Tibial nerve (tissue), 4 donors: ENCODE results near the gene SEPTIN5. TPM values are rescaled to one million over a fixed set of nuclear protein-coding genes. Genes with fewer than 3 reads are reported as not detected.

Experiments used
- DNase-seq, 2 donors: peaks; one replicate each; pipeline ENCODE4 v3.0.0-alpha.2; 2019; ENCODE audit warnings: low spot score in 2 of 2
- H3K27ac ChIP-seq, 4 donors: fragments of 200-600 bp; sonication (generic) in 3 of 4; one replicate each; pipeline ENCODE4 v1.5.1; 2017 to 2019; ENCODE audit warnings: mild to moderate bottlenecking in 1 of 4
- H3K27me3 ChIP-seq, 2 donors: fragments of 200-600 bp; sonication (generic) in 1 of 2; one replicate each; pipeline versions ENCODE4 v1.5.1 to v1.6.0; 2017 to 2019
- H3K36me3 ChIP-seq, 3 donors: fragments of 200-600 bp; sonication (generic); one replicate each; pipeline ENCODE4 v1.5.1; 2018 to 2019
- H3K4me1 ChIP-seq, 4 donors: fragments of 200-600 bp; sonication (generic) in 3 of 4; one replicate each; pipeline ENCODE4 v1.5.1; 2017 to 2019
- H3K4me3 ChIP-seq, 4 donors: fragments of 200-600 bp; sonication (generic) in 3 of 4; one replicate each; pipeline ENCODE4 v1.5.1; 2017 to 2019; ENCODE audit warnings: mild to moderate bottlenecking in 1 of 4, moderate library complexity in 1 of 4
- H3K9me3 ChIP-seq, 4 donors: fragments of 200-600 bp; sonication (generic) in 3 of 4; one replicate each; pipeline ENCODE4 v1.5.1; 2017 to 2019
- EP300 ChIP-seq, 2 donors: sonication (generic); formaldehyde crosslinking; IDR thresholded peaks; one replicate each; pipeline ENCODE4 v1.6.1; 2017; ENCODE audit warnings: antibody characterized with exemption in 2 of 2, mild to moderate bottlenecking in 1 of 2
- POLR2A ChIP-seq, 2 donors: fragments of 450-650 bp; IDR thresholded peaks; one replicate each; pipeline ENCODE4 v1.6.1; 2017; ENCODE audit warnings: antibody characterized with exemption in 2 of 2, mild to moderate bottlenecking in 2 of 2, moderate library complexity in 2 of 2
- WGBS, 2 donors: methylation state at CpG; one replicate each; pipeline ENCODE4 v1.1.5; 2018; 5-methylcytosine and 5-hydroxymethylcytosine counted together
- total RNA-seq, 4 donors: library from RNA; depleted of rRNA; stranded (reverse); fragments of >200 nt; gene quantifications; one replicate each; pipeline ENCODE4 v1.1.0, GENCODE V29; 2016
- TF ChIP-seq, protein P1 (sequence below), 5 experiments: fragments of 200-600 bp in 3 of 5; fragments of 450-650 bp in 2 of 5; sonication (generic) in 3 of 5; IDR thresholded peaks; one replicate each; pipeline ENCODE4 v1.5.1; 2016 to 2019; ENCODE audit warnings: antibody characterized with exemption in 5 of 5, mild to moderate bottlenecking in 3 of 5, moderate library complexity in 2 of 5

SEPTIN5 gene
- total RNA-seq, 4 donors from 2014 or later = 11.4 to 29.1 (median 25.2) TPM

DNA sequence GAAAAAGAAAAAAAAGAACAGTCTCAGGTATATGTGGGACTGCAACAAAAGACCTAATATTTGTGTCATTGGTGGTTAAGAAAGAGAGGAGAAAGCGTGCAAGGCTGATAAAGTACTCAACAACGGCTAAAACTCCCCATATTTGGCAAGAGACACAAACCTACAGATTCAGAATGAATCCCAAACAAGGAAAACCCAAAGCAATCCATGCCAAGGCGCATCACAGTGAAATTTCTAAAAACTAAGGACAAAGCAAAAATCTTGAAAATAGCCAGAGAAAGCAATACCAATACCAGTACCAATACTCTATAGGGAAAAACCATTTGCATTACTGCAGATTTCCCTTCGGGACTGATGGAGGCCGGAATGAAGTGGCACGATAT, 32.4 kb upstream of the SEPTIN5 start:
- 85 to 89% methylated on average over 6 of the region's 6 CpGs for WGBS, 2 donors
- peaks cover 0 to 5% (median 0%) of the 10 kb centered on the region in 4 donors for H3K4me1 ChIP-seq
- H3K27me3 ChIP-seq = peaks cover 0 to 14% of the 10 kb centered on the region in 2 donors
- H3K4me3 ChIP-seq = no peak overlapping the region
- no peak for DNase-seq
- H3K36me3 ChIP-seq = no peaks in the 10 kb centered on the region
- TF ChIP-seq POLR2A (IDR thresholded peaks at IDR 0.05) (no peak), EP300 (IDR thresholded peaks at IDR 0.05) (no peak)
- TF ChIP-seq, protein P1, sequence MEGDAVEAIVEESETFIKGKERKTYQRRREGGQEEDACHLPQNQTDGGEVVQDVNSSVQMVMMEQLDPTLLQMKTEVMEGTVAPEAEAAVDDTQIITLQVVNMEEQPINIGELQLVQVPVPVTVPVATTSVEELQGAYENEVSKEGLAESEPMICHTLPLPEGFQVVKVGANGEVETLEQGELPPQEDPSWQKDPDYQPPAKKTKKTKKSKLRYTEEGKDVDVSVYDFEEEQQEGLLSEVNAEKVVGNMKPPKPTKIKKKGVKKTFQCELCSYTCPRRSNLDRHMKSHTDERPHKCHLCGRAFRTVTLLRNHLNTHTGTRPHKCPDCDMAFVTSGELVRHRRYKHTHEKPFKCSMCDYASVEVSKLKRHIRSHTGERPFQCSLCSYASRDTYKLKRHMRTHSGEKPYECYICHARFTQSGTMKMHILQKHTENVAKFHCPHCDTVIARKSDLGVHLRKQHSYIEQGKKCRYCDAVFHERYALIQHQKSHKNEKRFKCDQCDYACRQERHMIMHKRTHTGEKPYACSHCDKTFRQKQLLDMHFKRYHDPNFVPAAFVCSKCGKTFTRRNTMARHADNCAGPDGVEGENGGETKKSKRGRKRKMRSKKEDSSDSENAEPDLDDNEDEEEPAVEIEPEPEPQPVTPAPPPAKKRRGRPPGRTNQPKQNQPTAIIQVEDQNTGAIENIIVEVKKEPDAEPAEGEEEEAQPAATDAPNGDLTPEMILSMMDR (IDR thresholded peaks at IDR 0.05) = no peak
- no peak overlapping the region for H3K27ac ChIP-seq
- H3K9me3 ChIP-seq = no peaks in the 10 kb centered on the region

DNA sequence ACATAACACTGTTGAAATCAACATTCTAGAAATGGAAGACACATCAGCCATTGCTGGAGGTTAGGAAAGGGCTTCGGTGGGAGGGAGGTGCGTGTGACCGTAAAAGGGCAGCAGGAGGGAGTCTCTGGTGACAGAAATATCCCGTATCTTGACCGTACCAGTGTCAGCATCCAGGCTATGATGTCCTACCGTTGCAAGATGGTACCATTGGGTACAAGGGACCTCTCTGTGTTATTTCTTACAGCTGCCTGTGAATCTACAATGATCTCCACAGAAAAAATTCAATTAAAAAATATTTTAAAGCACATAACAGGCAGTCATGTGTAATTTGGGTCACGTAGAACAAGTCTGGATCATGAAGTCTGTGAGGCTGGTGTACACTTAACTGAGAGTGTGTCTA, 27.4 kb upstream of the SEPTIN5 start:
- Histone ChIP-seq H3K4me1 (peaks cover 0 to 18% (median 0%) of the 10 kb centered on the region in 4 donors), H3K27ac (no peak overlapping the region), H3K4me3 (no peak overlapping the region), H3K36me3 (no peaks in the 10 kb centered on the region), H3K27me3 (peaks cover 0 to 1% of the 10 kb centered on the region in 2 donors), H3K9me3 (no peaks in the 10 kb centered on the region)
- WGBS, 2 donors = 83 to 85% methylated on average over 7 of the region's 7 CpGs
- DNase-seq = no peak
- TF ChIP-seq POLR2A (IDR thresholded peaks at IDR 0.05) (no peak), EP300 (IDR thresholded peaks at IDR 0.05) (no peak)
- TF ChIP-seq, protein P1 (IDR thresholded peaks at IDR 0.05) = no peak

DNA sequence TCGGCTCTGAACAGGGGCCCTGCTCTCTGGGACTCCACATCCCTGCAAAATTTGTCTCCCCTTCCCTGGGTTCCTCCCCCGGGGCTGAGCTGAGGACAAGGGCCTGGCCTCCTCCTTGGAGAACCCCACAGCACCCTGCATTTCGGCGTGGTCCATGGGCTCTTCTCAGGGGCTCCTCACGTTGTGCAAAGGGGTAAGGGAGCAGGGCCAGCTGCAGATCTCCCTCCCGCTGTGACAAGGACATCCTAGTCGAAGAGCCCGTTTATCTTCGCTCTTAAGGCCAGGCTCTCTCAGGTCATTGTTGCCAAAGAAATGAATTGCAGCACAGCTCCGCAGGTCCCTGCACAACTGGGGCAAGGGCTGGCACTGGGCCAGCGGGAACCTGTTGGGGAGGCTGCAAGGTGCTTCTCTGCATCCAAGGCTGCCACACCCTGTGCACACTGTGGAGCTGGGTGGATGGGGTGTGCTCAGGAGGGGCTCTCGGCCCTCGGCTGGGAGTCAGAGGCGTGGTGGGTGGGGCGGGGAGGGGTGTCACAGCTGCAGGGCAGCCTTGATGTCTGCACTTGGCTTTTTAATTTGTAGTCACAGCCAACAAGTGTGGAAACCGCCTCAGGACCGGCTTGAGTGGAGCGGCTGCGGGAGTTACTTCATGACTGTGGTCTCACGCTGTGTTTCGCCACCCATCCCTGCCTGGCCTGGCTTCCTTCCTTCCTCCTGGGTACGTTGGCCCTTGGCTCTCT, 26.6 kb upstream of the SEPTIN5 start:
- no peak for DNase-seq
- WGBS, 2 donors = 67 to 72% methylated on average over 15 to 22 of the region's 22 CpGs

DNA sequence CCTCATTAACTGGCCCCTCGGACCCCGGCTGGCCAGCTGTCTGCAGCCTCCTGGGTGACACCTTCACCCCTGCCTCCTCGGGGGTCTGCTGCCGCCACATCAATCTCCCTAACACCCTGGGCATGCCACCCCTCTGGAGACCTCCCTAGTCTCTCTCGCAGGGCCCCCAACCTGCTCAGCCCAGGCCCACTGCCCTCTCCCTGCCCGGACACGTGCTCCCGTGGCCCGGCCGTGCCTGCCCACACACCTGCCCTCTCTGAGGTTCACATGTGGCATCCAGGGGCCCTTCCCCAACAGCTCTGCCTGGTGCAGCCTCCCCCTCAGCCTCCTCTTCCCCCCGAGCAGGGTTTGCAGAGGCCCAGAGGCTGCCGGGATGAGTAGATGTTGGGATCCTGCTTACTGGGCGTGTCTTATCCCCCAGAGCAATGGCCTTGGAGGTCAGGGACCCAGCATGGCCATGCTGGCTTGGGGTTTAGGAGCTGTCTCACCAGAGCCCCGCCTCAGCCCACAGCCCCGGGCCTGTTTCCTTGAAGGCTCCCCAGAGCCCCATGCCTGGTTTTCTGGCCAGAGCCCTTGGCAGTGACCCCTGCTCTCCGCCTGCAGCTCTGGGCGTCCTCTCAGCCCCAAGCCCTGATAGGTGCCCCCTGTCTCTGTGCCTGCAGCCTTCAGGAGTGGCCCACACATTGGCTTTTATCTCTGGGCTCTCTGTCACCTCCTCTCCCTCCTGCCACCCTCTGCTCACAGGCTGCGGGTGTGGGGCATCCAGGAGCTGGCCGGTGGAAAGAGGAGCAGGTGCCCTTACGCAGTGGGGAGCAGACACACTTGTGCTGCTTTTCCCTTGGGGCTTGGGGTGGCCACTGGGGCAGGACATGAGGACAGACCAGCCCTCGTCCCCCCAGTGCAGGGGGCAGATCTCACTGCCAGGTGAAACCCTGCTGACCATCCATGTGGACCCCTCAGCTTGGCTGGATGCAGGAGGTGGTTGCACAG, 25.7 kb upstream of the SEPTIN5 start:
- no peaks in the 10 kb centered on the region for H3K9me3 ChIP-seq
- no peak overlapping the region for H3K27ac ChIP-seq
- no peaks in the 10 kb centered on the region for H3K36me3 ChIP-seq
- H3K27me3 ChIP-seq = no peaks in the 10 kb centered on the region
- 73 to 79% methylated on average over 20 to 21 of the region's 21 CpGs for WGBS, 2 donors
- no peak overlapping the region for H3K4me3 ChIP-seq
- TF ChIP-seq, protein P1 (IDR thresholded peaks at IDR 0.05) = no peak
- TF ChIP-seq POLR2A (IDR thresholded peaks at IDR 0.05) = no peak
- no peak for TF ChIP-seq EP300 (IDR thresholded peaks at IDR 0.05)
- peaks cover 0 to 20% (median 0%) of the 10 kb centered on the region in 4 donors for H3K4me1 ChIP-seq
- DNase-seq = no peak

More for the DNA sequence above, 26.6 kb upstream of the SEPTIN5 start:
- TF ChIP-seq, protein P1 (IDR thresholded peaks at IDR 0.05) = no peak
- TF ChIP-seq EP300 (IDR thresholded peaks at IDR 0.05) (no peak), POLR2A (IDR thresholded peaks at IDR 0.05) (no peak)
- Histone ChIP-seq H3K27me3 (no peaks in the 10 kb centered on the region), H3K4me3 (no peak overlapping the region), H3K36me3 (no peaks in the 10 kb centered on the region), H3K4me1 (peaks cover 0 to 20% (median 0%) of the 10 kb centered on the region in 4 donors), H3K9me3 (no peaks in the 10 kb centered on the region), H3K27ac (no peak overlapping the region)
